Measurements from ENCODE around the gene TMEM40. TPM values are rescaled to one million over a fixed set of nuclear protein-coding genes. Genes with fewer than 3 reads are reported as not detected.
A peak's percentile ranks its signal among the peaks of the same experiment; 100 is the strongest.
"Not testable (repeated sequence)": the region's sequence is repeated elsewhere in the genome, so short reads cannot be mapped to it uniquely, and the experiment has no call there.

The TMEM40 gene
- total RNA-seq, 1 experiment from 2014 or later = 30.5 TPM

DNA sequence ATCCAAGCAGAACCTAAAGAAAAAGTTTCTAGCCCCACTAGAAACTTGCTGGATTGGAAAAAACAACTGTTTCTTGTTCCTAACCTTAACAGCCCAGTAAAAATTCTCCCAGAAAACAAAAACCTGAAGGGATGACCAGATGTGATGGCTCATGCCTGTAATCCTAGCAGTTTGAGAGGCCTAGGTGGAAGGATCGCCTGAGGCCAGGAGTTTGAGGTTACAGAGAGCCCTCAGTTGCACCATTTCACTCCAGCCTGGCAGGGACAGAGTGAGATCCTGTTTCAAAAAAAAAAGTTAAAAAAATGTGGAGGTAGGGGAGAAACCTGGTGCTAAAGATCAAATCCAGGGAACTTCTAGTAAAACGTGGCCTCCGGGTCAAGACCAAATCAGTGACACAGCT lies 56.6 kb downstream of the TMEM40 start:
- no TSS peak for BruUV-seq (replicated peaks)

GRCh38 chr3:12701601-12702000 lies 57.5 kb downstream of the TMEM40 start:
- DNase-seq; H3K9me3 ChIP-seq (ENCODE audit: insufficient read depth, low read depth); H3K27me3 ChIP-seq (ENCODE audit: insufficient read depth, low read depth); H3F3A ChIP-seq (ENCODE audit: insufficient read depth, low read depth); H3K36me3 ChIP-seq (ENCODE audit: low read depth); H3K4me2 ChIP-seq; POLR2A ChIA-PET (ENCODE audit: unreplicated experiment); H2AFZ ChIP-seq; H3K27ac ChIP-seq; BruUV-seq (replicated peaks); H3K9me2 ChIP-seq (ENCODE audit: insufficient read depth); H3K4me3 ChIP-seq; H4K20me1 ChIP-seq (ENCODE audit: insufficient read depth); H3K79me2 ChIP-seq (ENCODE audit: low read depth): not testable (repeated sequence)
- CTCF ChIA-PET = interaction anchor here (0.7 kb wide), 1 partner anchor 175 kb away, joined by 7 read pairs; no protein-coding TSS in a partner anchor
- intact Hi-C loops (cut with micrococcal nuclease; ENCODE audit: unreplicated experiment) = loop anchor here (10.0 kb wide), 2 partner anchors 97 to 567 kb away; no protein-coding TSS in a partner anchor
- peaks cover 16% of the 10 kb centered on the region for H3K4me1 ChIP-seq (replicated peaks; ENCODE audit: insufficient read depth)

More for the DNA sequence above, 56.6 kb downstream of the TMEM40 start:
- Histone ChIP-seq H3K27ac (no peak overlapping the region), H3K79me2 (ENCODE audit: low read depth) (no peaks in the 10 kb centered on the region), H3K4me3 (no peak overlapping the region), H3K4me1 (replicated peaks; ENCODE audit: insufficient read depth) (peaks cover 16% of the 10 kb centered on the region), H3K27me3 (ENCODE audit: insufficient read depth, low read depth) (no peaks in the 10 kb centered on the region), H3K4me2 (no peak overlapping the region), H3K9me2 (ENCODE audit: insufficient read depth) (no peaks in the 10 kb centered on the region), H3F3A (ENCODE audit: insufficient read depth, low read depth) (peaks cover 4% of the 10 kb centered on the region; the same call in 1 of the 2 replicates), H3K9me3 (ENCODE audit: insufficient read depth, low read depth) (no peaks in the 10 kb centered on the region), H4K20me1 (ENCODE audit: insufficient read depth) (no peaks in the 10 kb centered on the region), H3K36me3 (ENCODE audit: low read depth) (no peaks in the 10 kb centered on the region), H2AFZ (no peak overlapping the region)
- ChIA-PET CTCF (no interaction called here), POLR2A (ENCODE audit: unreplicated experiment) (no interaction called here)
- no peak for DNase-seq
- intact Hi-C loops (cut with micrococcal nuclease; ENCODE audit: unreplicated experiment) = loop anchor here (10.0 kb wide), 2 partner anchors 98 to 568 kb away; no protein-coding TSS in a partner anchor
- TF ChIP-seq EZH2 (IDR thresholded peaks at IDR 0.05; ENCODE audit: low read depth) (no peak), CTCF (conservative IDR thresholded peaks at IDR 0.05) (no peak)

DNA sequence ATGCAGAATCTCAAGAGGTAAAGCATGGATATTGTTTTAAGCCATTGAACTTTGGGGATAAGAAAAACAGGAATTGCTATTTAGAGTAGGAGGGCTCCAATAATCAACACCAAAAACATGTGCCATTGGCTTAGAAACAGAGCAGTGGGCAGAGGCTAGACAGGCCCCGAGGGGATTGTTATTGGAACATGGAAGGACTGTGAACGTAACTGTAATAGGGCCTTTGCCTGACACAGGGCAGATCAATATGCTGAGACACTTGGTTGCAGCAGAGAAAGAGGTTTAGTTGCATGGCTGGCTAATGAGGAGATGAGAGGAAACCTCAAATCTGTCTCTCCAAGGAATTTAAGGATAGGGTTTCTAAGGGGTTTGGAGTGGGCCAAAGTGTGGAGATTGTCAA lies 58.3 kb downstream of the TMEM40 start:
- no peaks in the 10 kb centered on the region for H3K9me2 ChIP-seq (ENCODE audit: insufficient read depth)
- no peaks in the 10 kb centered on the region for H3K36me3 ChIP-seq (ENCODE audit: low read depth)
- peaks cover 20% of the 10 kb centered on the region for H3K4me1 ChIP-seq (replicated peaks; ENCODE audit: insufficient read depth)
- H2AFZ ChIP-seq = no peak overlapping the region
- H3K27me3 ChIP-seq (ENCODE audit: insufficient read depth, low read depth) = no peaks in the 10 kb centered on the region
- peaks cover 13% of the 10 kb centered on the region; the same call in 1 of the 2 replicates for H3F3A ChIP-seq (ENCODE audit: insufficient read depth, low read depth)
- no peak overlapping the region for H3K27ac ChIP-seq
- H3K79me2 ChIP-seq (ENCODE audit: low read depth) = no peaks in the 10 kb centered on the region
- ChIA-PET CTCF (no interaction called here), POLR2A (ENCODE audit: unreplicated experiment) (no interaction called here)
- no peak for DNase-seq
- intact Hi-C loops (cut with micrococcal nuclease; ENCODE audit: unreplicated experiment) = loop anchor here (10.0 kb wide), 2 partner anchors 96 to 566 kb away; no protein-coding TSS in a partner anchor
- H4K20me1 ChIP-seq (ENCODE audit: insufficient read depth) = no peaks in the 10 kb centered on the region
- TF ChIP-seq EZH2 (IDR thresholded peaks at IDR 0.05; ENCODE audit: low read depth) (no peak), CTCF (conservative IDR thresholded peaks at IDR 0.05) (no peak)
- no peak overlapping the region for H3K4me3 ChIP-seq
- no peaks in the 10 kb centered on the region for H3K9me3 ChIP-seq (ENCODE audit: insufficient read depth, low read depth)
- no TSS peak for BruUV-seq (replicated peaks)
- no peak overlapping the region for H3K4me2 ChIP-seq

DNA sequence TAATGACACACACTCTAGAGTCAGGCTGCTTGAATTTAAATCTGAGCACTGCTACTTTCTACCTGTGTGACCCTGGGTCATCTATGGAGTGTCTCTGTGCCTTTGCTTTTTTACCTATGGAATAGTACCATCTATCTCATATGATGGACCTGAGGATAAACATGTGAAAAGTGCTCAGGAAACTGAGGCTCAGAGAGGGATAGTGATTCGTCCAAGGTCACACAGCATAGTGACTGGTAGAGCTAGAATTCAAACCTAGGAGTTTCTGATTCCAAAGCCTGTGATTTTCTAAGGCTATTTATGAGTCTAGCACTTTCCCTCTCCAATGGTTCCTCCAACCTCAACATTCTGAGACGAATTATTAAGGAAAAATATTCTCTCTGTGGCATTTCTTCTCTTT lies 63.1 kb downstream of the TMEM40 start:
- H3K4me1 ChIP-seq (replicated peaks; ENCODE audit: insufficient read depth) = 0 out of 2 replicates have a peak, but pooled peaks cover 4% of the 10 kb centered on the region
- no peak overlapping the region for H2AFZ ChIP-seq
- H3K4me3 ChIP-seq = no peak overlapping the region
- H3F3A ChIP-seq (ENCODE audit: insufficient read depth, low read depth) = peaks cover 9% of the 10 kb centered on the region; the same call in 1 of the 2 replicates
- H3K79me2 ChIP-seq (ENCODE audit: low read depth) = no peaks in the 10 kb centered on the region
- intact Hi-C loops (cut with micrococcal nuclease; ENCODE audit: unreplicated experiment) = no loop called here
- no peak for DNase-seq
- no peaks in the 10 kb centered on the region for H3K27me3 ChIP-seq (ENCODE audit: insufficient read depth, low read depth)
- no peaks in the 10 kb centered on the region for H3K36me3 ChIP-seq (ENCODE audit: low read depth)
- POLR2A ChIA-PET (ENCODE audit: unreplicated experiment) = no interaction called here
- CTCF ChIA-PET = no interaction called here
- no peaks in the 10 kb centered on the region for H4K20me1 ChIP-seq (ENCODE audit: insufficient read depth)
- no peaks in the 10 kb centered on the region for H3K9me3 ChIP-seq (ENCODE audit: insufficient read depth, low read depth)
- 0 out of 2 replicates have a peak overlapping the region, but pooled peaks have one; percentile 1 for H3K4me2 ChIP-seq
- no peaks in the 10 kb centered on the region for H3K9me2 ChIP-seq (ENCODE audit: insufficient read depth)
- TF ChIP-seq CTCF (conservative IDR thresholded peaks at IDR 0.05) = no peak
- no peak for TF ChIP-seq EZH2 (IDR thresholded peaks at IDR 0.05; ENCODE audit: low read depth)
- no peak overlapping the region for H3K27ac ChIP-seq
- BruUV-seq (replicated peaks) = no TSS peak
